NCI-H446 (cell line): ENCODE results near the gene ANO6.

Experiments
- DNase-seq, 2 experiments: peaks; one replicate each; lab custom pipeline; 2025; lab: John Stamatoyannopoulos, UW

ANO6 gene

GRCh38 chr12:45406988-45407850 lies 191.3 kb downstream of the ANO6 start:
- no peak for DNase-seq

DNA sequence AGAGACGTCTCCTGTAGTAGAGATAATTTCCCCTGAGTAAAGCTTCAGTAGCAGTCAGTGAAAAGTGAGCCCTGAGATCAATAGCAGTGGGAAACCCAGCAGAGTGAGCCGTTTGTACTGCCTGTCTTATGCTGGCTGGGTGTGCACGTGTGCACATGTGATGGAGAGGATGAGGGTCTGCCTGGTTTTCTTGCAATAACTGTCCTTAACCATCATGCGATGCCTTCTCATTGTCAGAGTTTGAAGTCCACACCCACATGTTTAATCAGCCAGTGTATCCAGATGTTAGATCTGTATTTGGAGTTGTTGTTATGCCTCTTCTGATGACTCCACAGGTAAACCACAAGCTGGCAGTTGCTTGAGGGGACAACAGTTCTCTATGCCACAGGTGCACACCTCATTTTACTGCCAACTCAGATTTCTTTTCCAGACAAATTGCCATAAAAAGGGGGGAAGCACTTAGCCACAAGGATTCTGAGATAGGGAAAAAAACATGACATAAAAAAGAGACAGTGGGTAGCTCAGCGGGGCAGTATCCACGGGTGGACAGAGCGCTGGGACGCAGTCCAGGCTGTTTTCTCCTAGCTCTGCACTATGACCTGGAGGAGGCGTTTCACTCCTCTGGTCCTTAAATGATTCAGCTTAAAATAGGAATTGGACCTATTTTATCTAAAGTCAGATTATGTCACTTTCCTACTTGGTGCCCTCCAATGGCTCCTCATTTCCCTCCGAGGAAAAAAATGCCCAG lies 192.3 kb downstream of the ANO6 start:
- no peak for DNase-seq

DNA sequence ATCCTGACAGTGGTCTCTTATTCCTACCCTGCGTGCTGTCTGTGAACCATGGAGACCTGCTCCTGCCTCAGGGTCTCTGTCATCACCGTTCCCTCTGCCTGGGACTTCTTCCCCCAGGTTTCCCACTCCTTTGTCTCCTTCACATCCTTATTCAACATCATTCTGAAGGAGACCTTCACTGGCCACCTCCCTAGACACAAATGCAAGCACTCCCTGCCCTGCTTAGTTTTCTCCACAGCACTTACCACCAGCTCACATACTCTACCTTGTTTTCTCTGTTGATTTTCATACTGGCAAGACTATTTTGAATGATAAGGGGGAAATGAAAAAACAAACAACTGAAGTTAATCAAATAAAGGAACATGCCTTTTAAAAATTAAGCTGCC lies 192.8 kb downstream of the ANO6 start:
- DNase-seq, result no peak

DNA sequence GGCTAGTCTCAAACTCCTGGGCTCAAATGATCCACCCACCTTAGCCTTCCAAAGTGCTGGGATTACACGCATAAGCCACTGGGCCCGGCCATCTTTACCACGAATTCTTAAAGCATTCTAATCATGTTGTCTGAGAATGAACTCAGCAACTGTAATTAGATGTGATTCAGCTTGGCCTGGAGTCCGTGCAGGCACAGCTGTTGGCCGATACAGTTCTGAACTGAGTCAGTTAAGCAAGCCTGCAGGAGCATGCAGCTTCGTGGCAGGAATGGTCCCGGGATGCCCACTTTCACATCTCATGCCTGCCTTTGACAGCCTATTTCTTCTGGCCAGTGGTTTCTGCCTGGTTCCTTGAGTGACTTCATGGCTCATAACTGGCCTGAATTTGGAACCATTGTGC lies 194.1 kb downstream of the ANO6 start:
- no peak for DNase-seq

DNA sequence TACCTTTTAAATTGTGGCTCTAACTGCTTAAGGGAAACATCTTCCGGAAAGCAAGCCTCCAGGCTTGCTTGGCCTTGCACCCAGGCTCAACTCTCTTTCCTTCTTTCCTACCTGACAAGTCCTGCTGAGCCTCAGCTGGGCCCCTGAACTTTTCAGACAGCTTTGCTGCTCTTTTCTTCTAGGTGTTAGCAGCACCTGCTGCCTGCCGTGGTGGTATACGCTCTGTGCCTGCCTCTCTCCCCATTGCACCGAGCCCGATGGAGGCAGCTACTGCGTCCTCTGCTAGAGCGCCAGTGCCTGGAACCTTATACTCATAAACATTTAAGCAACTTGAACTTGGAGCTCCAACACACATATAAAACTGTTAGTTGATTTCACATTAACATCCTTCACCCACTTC lies 195.7 kb downstream of the ANO6 start:
- DNase-seq, result no peak

DNA sequence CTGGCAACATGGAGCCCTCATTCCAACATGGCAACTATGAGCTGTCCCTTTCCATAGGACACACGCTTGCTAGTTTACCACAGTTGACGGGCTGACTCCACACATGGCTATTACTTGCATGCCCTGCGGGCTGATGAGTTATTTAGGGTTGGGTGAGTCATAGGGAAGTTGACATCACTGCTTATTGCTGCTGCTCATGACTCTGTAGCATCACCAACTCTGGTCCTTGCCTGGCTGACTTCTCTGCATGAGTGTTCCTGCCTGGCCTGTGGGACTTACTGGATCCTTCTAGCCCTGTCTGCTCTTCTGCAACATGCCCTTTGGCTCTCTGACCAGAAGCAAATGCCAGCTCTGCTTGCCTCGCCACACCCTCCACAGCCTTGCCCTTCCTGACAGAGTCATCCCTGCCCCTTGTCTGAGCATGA lies 199.5 kb downstream of the ANO6 start:
- DNase-seq, result no peak

GRCh38 chr12:45416126-45416525 lies 200.2 kb downstream of the ANO6 start:
- DNase-seq, result no peak

DNA sequence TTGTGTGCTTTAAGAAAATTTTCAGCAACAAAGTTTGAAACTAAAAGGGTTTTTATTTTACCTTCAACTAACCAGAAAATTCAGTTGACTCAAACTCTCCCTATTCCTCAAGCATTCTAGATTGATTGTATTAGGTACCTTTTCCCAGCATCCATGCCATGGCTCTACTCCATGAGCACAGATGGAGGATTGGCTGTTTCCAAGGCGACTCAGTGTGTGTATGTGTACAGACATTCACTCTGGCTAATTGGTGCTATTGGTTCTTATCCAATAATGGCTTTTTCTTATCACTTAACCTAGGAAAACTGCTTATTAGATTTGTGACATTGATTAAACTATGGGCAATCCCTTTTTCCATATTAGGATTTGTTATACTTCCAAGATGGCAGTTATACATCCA lies 202.6 kb downstream of the ANO6 start:
- DNase-seq, result peak in 1 of 2 experiments; percentile 33

- DNase-seq, result no peak
Observed at GRCh38 chr12:45419317-45419814, 203.5 kb downstream of the ANO6 start.

GRCh38 chr12:45421736-45422135 lies 205.8 kb downstream of the ANO6 start:
- DNase-seq, result no peak

- no peak for DNase-seq
Observed at GRCh38 chr12:45423931-45424330, 208.0 kb downstream of the ANO6 start.

DNA sequence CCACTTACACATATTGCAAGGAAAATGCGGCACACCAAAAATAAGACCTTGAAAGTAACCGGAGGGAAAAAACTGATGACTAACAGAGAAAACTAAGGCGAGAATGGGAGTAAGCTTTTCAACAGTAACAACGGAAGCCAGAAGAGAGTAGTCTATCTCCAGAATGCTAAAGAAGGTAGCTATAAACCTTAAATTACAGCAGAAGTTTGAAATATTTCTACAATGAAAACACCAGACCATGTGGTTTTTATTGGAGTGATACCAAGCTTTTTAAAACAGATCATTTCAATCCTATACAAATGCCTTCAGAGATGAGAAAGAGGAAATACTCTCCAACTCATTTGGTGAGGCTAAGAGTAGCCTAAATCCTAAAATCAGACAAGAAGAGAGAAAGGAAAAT lies 209.5 kb downstream of the ANO6 start:
- no peak for DNase-seq

- no peak for DNase-seq
Observed at GRCh38 chr12:45426294-45426693, 210.4 kb downstream of the ANO6 start.

DNA sequence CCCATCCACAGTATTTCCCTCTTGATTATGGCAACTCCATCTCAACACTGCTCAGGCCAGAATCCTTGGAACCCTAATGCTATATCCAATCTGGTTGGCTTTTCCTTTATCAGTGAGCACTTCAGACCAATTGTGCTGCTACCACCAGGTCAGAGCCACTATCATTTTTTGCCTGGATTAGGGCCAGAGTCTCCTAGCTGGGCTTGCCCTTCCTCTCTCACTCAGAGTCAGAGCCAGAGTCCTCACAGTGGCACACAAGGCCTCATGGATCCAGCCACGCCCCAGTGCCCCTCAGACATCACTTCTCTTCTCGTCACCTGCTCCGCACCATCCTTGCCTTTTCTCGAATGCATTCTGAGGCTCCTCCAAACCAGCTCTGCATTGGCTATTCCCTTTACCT lies 211.1 kb downstream of the ANO6 start:
- no peak for DNase-seq

DNA sequence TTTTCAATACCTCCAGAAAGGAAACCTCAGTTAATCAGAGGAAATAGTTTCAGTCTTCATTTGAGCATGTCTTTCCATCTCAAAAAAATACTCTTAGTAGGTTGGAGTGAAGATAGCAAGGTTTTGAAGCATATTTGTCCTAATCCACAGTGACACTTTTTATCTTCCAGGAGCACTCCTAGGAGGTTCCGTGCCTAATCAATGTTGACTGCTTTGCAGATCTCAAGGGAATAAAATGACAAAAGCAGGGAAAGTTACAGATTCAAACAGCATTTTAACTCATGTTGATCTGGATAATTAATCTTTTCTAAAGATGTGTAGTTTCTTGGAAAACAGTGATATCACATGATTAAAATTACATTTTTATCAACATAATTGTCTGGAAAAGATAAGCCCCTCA lies 213.9 kb downstream of the ANO6 start:
- DNase-seq, result no peak

DNA sequence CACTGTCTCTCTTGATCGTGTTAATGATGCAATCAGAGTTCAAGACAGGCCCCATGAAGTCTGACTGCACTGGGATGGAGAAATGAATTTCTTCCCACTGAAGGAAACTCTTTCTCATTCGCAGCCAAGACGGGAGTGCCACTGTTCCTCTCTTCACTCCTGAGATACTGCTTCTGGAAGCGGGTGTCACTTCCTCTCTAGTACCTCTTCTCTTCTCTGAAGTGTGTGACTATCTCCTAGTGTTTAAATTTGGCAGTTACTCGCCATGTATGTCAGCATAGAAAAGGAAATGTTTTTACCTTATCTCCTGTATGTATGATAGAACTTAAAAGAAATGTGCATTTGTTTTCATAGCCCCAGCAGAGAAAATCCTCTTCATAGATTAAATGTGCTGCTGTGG lies 215.2 kb downstream of the ANO6 start:
- DNase-seq, result no peak

GRCh38 chr12:45432710-45433109 lies 216.8 kb downstream of the ANO6 start:
- no peak for DNase-seq

GRCh38 chr12:45433441-45433868 lies 217.6 kb downstream of the ANO6 start:
- DNase-seq, result no peak

GRCh38 chr12:45434094-45434493 lies 218.2 kb downstream of the ANO6 start:
- DNase-seq, result no peak

GRCh38 chr12:45435945-45436710 lies 220.2 kb downstream of the ANO6 start:
- DNase-seq, result no peak

DNA sequence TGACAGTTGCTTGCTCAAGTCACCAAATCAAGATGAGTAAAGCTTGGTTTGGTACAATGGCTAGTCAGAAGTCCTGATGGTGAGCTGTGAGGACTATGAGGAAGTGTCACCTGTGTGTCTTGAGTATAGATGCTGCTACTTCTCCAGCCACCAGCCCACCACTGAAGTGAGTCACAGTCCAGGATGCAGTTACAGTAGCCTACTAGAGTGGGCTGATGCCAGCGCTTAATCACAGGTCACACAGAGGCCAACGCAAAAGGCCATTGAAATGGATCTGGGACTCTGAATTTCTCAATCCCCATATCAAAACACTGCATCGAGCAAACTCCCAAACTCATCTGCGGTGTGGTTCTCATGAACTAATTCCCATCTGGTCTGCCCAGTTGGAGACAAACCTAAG lies 223.1 kb downstream of the ANO6 start:
- no peak for DNase-seq

DNA sequence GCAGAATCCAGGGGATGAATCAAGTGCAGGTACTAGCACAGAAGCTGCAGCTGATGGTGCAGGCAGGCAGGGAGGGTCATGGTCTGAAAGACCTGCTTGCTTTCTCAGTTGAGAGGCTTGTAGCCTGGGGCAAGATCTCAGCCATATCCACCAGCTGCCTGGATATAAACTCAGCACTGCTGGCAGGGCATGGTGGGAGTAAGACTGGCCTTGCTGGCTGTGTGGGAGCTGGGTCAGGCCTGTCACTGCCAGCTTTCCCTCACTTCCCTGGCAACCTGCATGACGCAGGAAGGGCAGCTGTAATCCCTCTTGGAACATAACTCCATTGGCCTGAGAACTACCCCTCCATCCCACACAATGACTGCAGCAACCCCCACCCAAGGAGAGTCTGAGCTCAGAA lies 230.1 kb downstream of the ANO6 start:
- no peak for DNase-seq
